Keratinocyte (primary cell): ENCODE results near the gene DNAJB6. TPM values are rescaled to one million over a fixed set of nuclear protein-coding genes. Genes with fewer than 3 reads are reported as not detected.

Source experiments
- DNase-seq: peaks from one replicate; pipeline ENCODE4 v3.0.0-alpha.2; 2011; ENCODE audit warnings: low read depth, missing footprints, low spot score
- FAIRE-seq: peaks from 2 replicates; lab custom pipeline; 2011; peaks lifted over from hg19 to GRCh38; lab: Jason Lieb, UNC
- H2AFZ ChIP-seq: 2 replicates; pipeline ENCODE4 v1.6.0; 2012; ENCODE audit warnings: low read length, control low read depth, inconsistent platforms; ENCODE audit not compliant: control insufficient read depth
- H3K27ac ChIP-seq: 2 replicates; pipeline ENCODE4 v1.5.1; 2011; ENCODE audit warnings: low read length; ENCODE audit not compliant: control insufficient read depth, insufficient read depth
- H3K27me3 ChIP-seq: 3 replicates; pipeline ENCODE4 v1.6.0; 2011; ENCODE audit warnings: low read length; ENCODE audit not compliant: control insufficient read depth, insufficient read depth; ENCODE audit errors: extremely low read depth
- H3K36me3 ChIP-seq, 2 experiments: 2 replicates in 1 of 2; 3 replicates in 1 of 2; pipeline ENCODE4 v1.5.1; 2011; ENCODE audit warnings: low read length in 2 of 2, mild to moderate bottlenecking in 1 of 2; ENCODE audit not compliant: control insufficient read depth in 2 of 2, insufficient read depth in 2 of 2; ENCODE audit errors: extremely low read depth in 1 of 2
- H3K4me1 ChIP-seq: 3 replicates; pipeline ENCODE4 v1.5.1; 2011; ENCODE audit warnings: low read length; ENCODE audit not compliant: control insufficient read depth, insufficient read depth; ENCODE audit errors: extremely low read depth
- H3K4me2 ChIP-seq: 3 replicates; pipeline ENCODE4 v1.6.0; 2011; ENCODE audit warnings: low read depth, low read length; ENCODE audit not compliant: control insufficient read depth, insufficient read depth; ENCODE audit errors: extremely low read depth
- H3K4me3 ChIP-seq, 3 experiments: fragments of 200-600 bp in 1 of 3; sonication (generic) in 1 of 3; 2 replicates in 2 of 3; 3 replicates in 1 of 3; pipeline ENCODE4 v1.5.1; 2011 to 2016; ENCODE audit warnings: low read length in 3 of 3, mild to moderate bottlenecking in 3 of 3, control low read depth in 2 of 3, inconsistent platforms in 1 of 3, low read depth in 1 of 3, mixed read lengths in 1 of 3, mixed run types in 1 of 3, moderate library complexity in 1 of 3; ENCODE audit not compliant: control insufficient read depth in 2 of 3, insufficient read depth in 2 of 3; ENCODE audit errors: extremely low read depth in 1 of 3
- H3K79me2 ChIP-seq: 2 replicates; pipeline ENCODE4 v1.6.0; 2012; ENCODE audit warnings: low read length; ENCODE audit not compliant: control insufficient read depth, insufficient read depth
- H3K9ac ChIP-seq: 3 replicates; pipeline ENCODE4 v1.6.0; 2011; ENCODE audit warnings: low read length; ENCODE audit not compliant: control insufficient read depth, insufficient read depth; ENCODE audit errors: extremely low read depth
- H3K9me1 ChIP-seq: 3 replicates; pipeline ENCODE4 v1.6.0; 2011; ENCODE audit warnings: low read length; ENCODE audit not compliant: control insufficient read depth, insufficient read depth; ENCODE audit errors: extremely low read depth
- H3K9me3 ChIP-seq: 2 replicates; pipeline ENCODE4 v1.5.1; 2012; ENCODE audit warnings: low read depth, low read length; ENCODE audit not compliant: control insufficient read depth
- H4K20me1 ChIP-seq: 3 replicates; pipeline ENCODE4 v1.6.0; 2011; ENCODE audit warnings: low read length; ENCODE audit not compliant: control insufficient read depth, insufficient read depth; ENCODE audit errors: extremely low read depth
- EZH2 ChIP-seq: IDR thresholded peaks from one replicate; pipeline ENCODE4 v1.6.1; 2012; ENCODE audit warnings: inconsistent platforms, mild to moderate bottlenecking, low read length, moderate library complexity
- dilution Hi-C: fragments of 300-500 bp; cut with MboI; formaldehyde crosslinking; loops from one replicate; pipeline ENCODE4 v1.7.0; 2020; ENCODE audit warnings: low sequenced_read_pairs; ENCODE audit not compliant: extremely low pct_ligation_motif_present
- polyA plus RNA-seq, 5 experiments: library from polyadenylated mRNA; depleted of rRNA in 3 of 5; stranded (reverse) in 3 of 5; stranded (forward) in 1 of 5; unstranded in 1 of 5; fragments of >200 nt; gene quantifications; 1 replicate in 1 of 5; 2 replicates in 3 of 5; 3 replicates in 1 of 5; pipeline versions ENCODE4 v1.2.1 to v1.2.3, GENCODE V29; 2011 to 2012; ENCODE audit warnings: missing spikeins in 2 of 5, low read depth in 1 of 5, low replicate concordance in 1 of 5
- TF ChIP-seq, protein P1 (sequence below), 3 experiments: IDR thresholded peaks in 1 of 3; conservative IDR thresholded peaks in 1 of 3; optimal IDR thresholded peaks in 1 of 3; 2 replicates in 2 of 3; 3 replicates in 1 of 3; pipeline versions ENCODE3 to v1.5.1; 2011; ENCODE audit warnings: low read length in 3 of 3, mild to moderate bottlenecking in 3 of 3, moderate library complexity in 2 of 3, control low read depth in 1 of 3, inconsistent platforms in 1 of 3; ENCODE audit not compliant: insufficient read depth in 2 of 3; ENCODE audit errors: extremely low read depth in 1 of 3

Gene DNAJB6
- polyA plus RNA-seq, 1 donor (not counting 4 experiments of a cell fraction or from before 2014, with no cell fraction given): 152 TPM

DNA sequence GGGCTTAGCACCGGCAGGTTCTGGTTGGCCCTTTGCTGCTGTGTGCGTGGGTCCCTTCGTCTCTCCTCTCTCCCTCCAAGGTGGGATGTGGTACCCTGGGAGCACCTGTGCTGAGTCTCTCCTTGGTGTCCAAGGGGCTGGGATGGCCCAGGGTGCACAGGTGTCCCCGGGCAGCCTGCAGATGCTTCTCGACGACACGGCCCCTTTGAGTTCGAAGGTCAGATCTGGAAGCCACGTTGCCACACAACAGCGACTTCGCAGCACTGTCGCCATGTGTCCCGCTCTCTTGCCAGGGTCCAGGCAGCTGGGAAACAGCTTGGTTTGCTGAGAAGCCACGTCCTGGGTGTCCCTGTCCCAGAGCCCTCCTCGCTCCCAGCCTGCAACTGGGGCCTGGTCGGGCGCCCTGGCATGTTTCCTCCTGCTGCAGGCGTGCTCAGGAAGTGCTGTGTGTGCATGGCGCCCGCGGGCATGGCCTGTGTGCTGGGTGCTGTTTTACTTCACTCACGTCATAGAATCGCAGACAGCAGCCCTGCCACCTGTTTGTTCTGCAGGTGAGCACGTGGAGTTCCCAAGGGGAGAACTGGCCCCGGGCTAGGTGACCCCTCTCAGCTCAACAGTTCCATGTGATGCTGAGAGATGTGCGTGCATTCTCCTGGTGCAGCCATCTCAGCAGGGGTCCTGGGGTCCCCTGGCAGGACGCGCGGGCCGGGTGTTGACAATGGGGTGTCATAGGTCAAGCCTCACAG is 70.9 kb downstream of the DNAJB6 start:
- DNase-seq: no peak
- H3K79me2 ChIP-seq: peaks cover 16% of the 10 kb centered on the region

DNA sequence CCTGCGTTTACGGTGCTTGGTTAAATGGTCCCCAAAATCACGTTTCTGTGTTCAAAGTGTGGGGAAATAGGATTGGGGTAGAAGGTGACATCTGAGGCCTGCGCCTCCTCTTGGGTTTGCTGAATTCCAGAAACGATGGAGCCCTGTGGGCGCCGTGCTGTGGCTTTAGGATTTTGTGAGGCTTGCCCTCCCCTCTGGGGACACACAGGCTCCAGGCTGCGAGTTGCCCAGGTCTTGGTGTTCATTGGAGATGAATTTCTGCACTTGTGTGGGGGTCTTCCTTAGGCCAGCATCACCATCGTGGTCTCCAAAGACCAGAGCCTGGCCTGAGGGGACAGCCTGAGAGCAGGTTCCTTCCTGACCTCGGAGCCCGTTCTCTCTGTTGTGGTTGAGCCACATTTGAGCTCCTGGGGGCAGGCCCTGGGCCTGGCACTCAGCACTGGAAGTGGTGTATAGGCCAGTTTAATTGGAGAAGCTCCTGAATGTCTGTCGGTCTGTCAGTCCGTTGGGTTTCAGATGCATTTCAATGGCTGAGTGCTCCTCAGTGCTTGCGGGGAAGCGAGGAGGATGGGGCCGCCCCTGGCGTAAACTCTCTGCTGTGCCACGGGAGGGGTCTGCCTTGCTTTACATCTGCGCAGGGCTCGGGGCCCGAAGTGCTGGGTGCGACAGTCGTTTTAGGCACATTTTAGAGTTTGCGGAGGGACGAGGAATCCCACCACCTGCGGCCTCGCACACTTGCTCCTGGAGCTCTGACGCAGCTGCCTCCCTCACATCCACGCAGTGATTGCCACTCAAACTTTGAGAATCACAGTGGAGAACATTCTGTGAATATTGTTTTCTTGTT is 71.7 kb downstream of the DNAJB6 start:
- TF ChIP-seq, protein P1, sequence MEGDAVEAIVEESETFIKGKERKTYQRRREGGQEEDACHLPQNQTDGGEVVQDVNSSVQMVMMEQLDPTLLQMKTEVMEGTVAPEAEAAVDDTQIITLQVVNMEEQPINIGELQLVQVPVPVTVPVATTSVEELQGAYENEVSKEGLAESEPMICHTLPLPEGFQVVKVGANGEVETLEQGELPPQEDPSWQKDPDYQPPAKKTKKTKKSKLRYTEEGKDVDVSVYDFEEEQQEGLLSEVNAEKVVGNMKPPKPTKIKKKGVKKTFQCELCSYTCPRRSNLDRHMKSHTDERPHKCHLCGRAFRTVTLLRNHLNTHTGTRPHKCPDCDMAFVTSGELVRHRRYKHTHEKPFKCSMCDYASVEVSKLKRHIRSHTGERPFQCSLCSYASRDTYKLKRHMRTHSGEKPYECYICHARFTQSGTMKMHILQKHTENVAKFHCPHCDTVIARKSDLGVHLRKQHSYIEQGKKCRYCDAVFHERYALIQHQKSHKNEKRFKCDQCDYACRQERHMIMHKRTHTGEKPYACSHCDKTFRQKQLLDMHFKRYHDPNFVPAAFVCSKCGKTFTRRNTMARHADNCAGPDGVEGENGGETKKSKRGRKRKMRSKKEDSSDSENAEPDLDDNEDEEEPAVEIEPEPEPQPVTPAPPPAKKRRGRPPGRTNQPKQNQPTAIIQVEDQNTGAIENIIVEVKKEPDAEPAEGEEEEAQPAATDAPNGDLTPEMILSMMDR (optimal IDR thresholded peaks at IDR 0.05 in 1 of 3, IDR thresholded peaks at IDR 0.05 in 1 of 3, conservative IDR thresholded peaks at IDR 0.05 in 1 of 3; ENCODE audit: extremely low read depth in 1 of 3, insufficient read depth in 2 of 3, low read length in 3 of 3): no peak
- no peak for TF ChIP-seq EZH2
- FAIRE-seq (no peak), DNase-seq (no peak)
- Histone ChIP-seq H3K4me2 (no peak overlapping the region), H3K9ac (no peak overlapping the region), H3K27me3 (no peaks in the 10 kb centered on the region), H3K36me3 (peaks cover 20 to 30% of the 10 kb centered on the region in 2 experiments), H3K4me3 (no peak overlapping the region), H3K9me1 (peaks cover 9% of the 10 kb centered on the region), H3K27ac (no peak overlapping the region), H2AFZ (no peak overlapping the region), H3K79me2 (peaks cover 12% of the 10 kb centered on the region), H4K20me1 (peaks cover 12% of the 10 kb centered on the region), H3K9me3 (no peaks in the 10 kb centered on the region), H3K4me1 (peaks cover 11% of the 10 kb centered on the region)
- dilution Hi-C loops: no loop called here

More for the DNA sequence above, 70.9 kb downstream of the DNAJB6 start:
- TF ChIP-seq, protein P1 (optimal IDR thresholded peaks at IDR 0.05 in 1 of 3, IDR thresholded peaks at IDR 0.05 in 1 of 3, conservative IDR thresholded peaks at IDR 0.05 in 1 of 3; ENCODE audit: extremely low read depth in 1 of 3, insufficient read depth in 2 of 3, low read length in 3 of 3): no peak
- TF ChIP-seq EZH2: no peak
- Histone ChIP-seq H3K9me1 (peaks cover 9% of the 10 kb centered on the region), H3K36me3 (peaks cover 20 to 30% of the 10 kb centered on the region in 2 experiments), H3K27me3 (no peaks in the 10 kb centered on the region), H3K4me2 (no peak overlapping the region), H3K27ac (no peak overlapping the region), H3K9ac (no peak overlapping the region), H3K4me1 (peaks cover 11% of the 10 kb centered on the region), H3K4me3 (no peak overlapping the region), H4K20me1 (peaks cover 14% of the 10 kb centered on the region), H2AFZ (no peak overlapping the region), H3K9me3 (no peaks in the 10 kb centered on the region)
- dilution Hi-C loops: no loop called here
- FAIRE-seq: no peak
